Measurements from ENCODE around the gene CTSA. TPM values are rescaled to one million over a fixed set of nuclear protein-coding genes. Genes with fewer than 3 reads are reported as not detected.

Gene CTSA
- total and polyA plus RNA-seq, 9 donors, result 45.0 to 210 (median 110) TPM

GRCh38 chr20:45850238-45850637 is 40.9 kb upstream of the CTSA start:
- H3K27me3 ChIP-seq, result no peaks in the 10 kb centered on the region
- 92 to 98% (median 97%) methylated on average over 2 of the region's 2 CpGs for WGBS, 3 donors
- no peak overlapping the region for H3K4me3 ChIP-seq
- peak in 1 of 5 donors; percentile 3 for DNase-seq
- no peaks in the 10 kb centered on the region for H3K9me3 ChIP-seq
- peaks cover 2% of the 10 kb centered on the region for H3K4me1 ChIP-seq (ENCODE audit: insufficient read depth)
- intact Hi-C loops (cut with DNase I), result no loop called here
- H3K27ac ChIP-seq, result no peak overlapping the region
- TF ChIP-seq EP300 (IDR thresholded peaks at IDR 0.05), result no peak
- no peak for TF ChIP-seq POLR2A (IDR thresholded peaks at IDR 0.05)
- no peak for TF ChIP-seq CTCF (IDR thresholded peaks at IDR 0.05)
- no peaks in the 10 kb centered on the region for H3K36me3 ChIP-seq

GRCh38 chr20:45850926-45851325 is 40.2 kb upstream of the CTSA start:
- peak in 1 of 5 donors; percentile 2 for DNase-seq
- Histone ChIP-seq H3K4me1 (ENCODE audit: insufficient read depth) (peaks cover 4% of the 10 kb centered on the region), H3K9me3 (no peaks in the 10 kb centered on the region), H3K4me3 (no peak overlapping the region), H3K27me3 (no peaks in the 10 kb centered on the region), H3K36me3 (no peaks in the 10 kb centered on the region), H3K27ac (no peak overlapping the region)
- intact Hi-C loops (cut with DNase I), result no loop called here
- no peak for TF ChIP-seq POLR2A (IDR thresholded peaks at IDR 0.05)
- no peak for TF ChIP-seq CTCF (IDR thresholded peaks at IDR 0.05)
- TF ChIP-seq EP300 (IDR thresholded peaks at IDR 0.05), result no peak
- 33 to 89% (median 63%) methylated on average over 1 of the region's 1 CpG for WGBS, 3 donors

- no peak overlapping the region for H3K27ac ChIP-seq
- no peaks in the 10 kb centered on the region for H3K9me3 ChIP-seq
Measured at GRCh38 chr20:45851501-45851900, 39.6 kb upstream of the CTSA start.

GRCh38 chr20:45852326-45852725 is 38.8 kb upstream of the CTSA start:
- no peak overlapping the region for H3K4me3 ChIP-seq
- no peaks in the 10 kb centered on the region for H3K27me3 ChIP-seq
- H3K36me3 ChIP-seq, result no peaks in the 10 kb centered on the region
- WGBS, 3 donors, result 94 to 99% (median 94%) methylated on average over 6 of the region's 6 CpGs
- peaks cover 8% of the 10 kb centered on the region for H3K4me1 ChIP-seq (ENCODE audit: insufficient read depth)
- intact Hi-C loops (cut with DNase I), result no loop called here
- TF ChIP-seq EP300 (IDR thresholded peaks at IDR 0.05) (no peak), POLR2A (IDR thresholded peaks at IDR 0.05) (no peak)
- H3K9me3 ChIP-seq, result no peaks in the 10 kb centered on the region
- peak in 1 of 5 donors; percentile 2 for DNase-seq
- no peak overlapping the region for H3K27ac ChIP-seq

More at GRCh38 chr20:45851501-45851900, 39.6 kb upstream of the CTSA start:
- H3K4me3 ChIP-seq, result no peak overlapping the region
- no peaks in the 10 kb centered on the region for H3K27me3 ChIP-seq
- no peaks in the 10 kb centered on the region for H3K36me3 ChIP-seq
- TF ChIP-seq CTCF (IDR thresholded peaks at IDR 0.05) (no peak), POLR2A (IDR thresholded peaks at IDR 0.05) (no peak), EP300 (IDR thresholded peaks at IDR 0.05) (no peak)
- no peak for DNase-seq
- intact Hi-C loops (cut with DNase I), result no loop called here
- peaks cover 8% of the 10 kb centered on the region for H3K4me1 ChIP-seq (ENCODE audit: insufficient read depth)

- Histone ChIP-seq H3K27ac (no peak overlapping the region), H3K27me3 (no peaks in the 10 kb centered on the region), H3K36me3 (no peaks in the 10 kb centered on the region), H3K9me3 (no peaks in the 10 kb centered on the region), H3K4me1 (ENCODE audit: insufficient read depth) (peaks cover 10% of the 10 kb centered on the region), H3K4me3 (no peak overlapping the region)
- WGBS, 3 donors, result 78 to 84% (median 80%) methylated on average over 2 of the region's 2 CpGs
- DNase-seq, result no peak
- intact Hi-C loops (cut with DNase I), result no loop called here
- TF ChIP-seq EP300 (IDR thresholded peaks at IDR 0.05) (no peak), POLR2A (IDR thresholded peaks at IDR 0.05) (no peak), CTCF (IDR thresholded peaks at IDR 0.05) (no peak)
Measured at GRCh38 chr20:45853484-45853883, 37.7 kb upstream of the CTSA start.

All from ovary (tissue), 9 donors.